Measurements from ENCODE around the gene FARP1. TPM values are rescaled to one million over a fixed set of nuclear protein-coding genes. Genes with fewer than 3 reads are reported as not detected.

The FARP1 gene
- total and polyA plus RNA-seq, 2 of the 8 experiments (the other 6 are each of a cell fraction or from before 2014, with no cell fraction given) = 24.7 to 104 TPM

DNA sequence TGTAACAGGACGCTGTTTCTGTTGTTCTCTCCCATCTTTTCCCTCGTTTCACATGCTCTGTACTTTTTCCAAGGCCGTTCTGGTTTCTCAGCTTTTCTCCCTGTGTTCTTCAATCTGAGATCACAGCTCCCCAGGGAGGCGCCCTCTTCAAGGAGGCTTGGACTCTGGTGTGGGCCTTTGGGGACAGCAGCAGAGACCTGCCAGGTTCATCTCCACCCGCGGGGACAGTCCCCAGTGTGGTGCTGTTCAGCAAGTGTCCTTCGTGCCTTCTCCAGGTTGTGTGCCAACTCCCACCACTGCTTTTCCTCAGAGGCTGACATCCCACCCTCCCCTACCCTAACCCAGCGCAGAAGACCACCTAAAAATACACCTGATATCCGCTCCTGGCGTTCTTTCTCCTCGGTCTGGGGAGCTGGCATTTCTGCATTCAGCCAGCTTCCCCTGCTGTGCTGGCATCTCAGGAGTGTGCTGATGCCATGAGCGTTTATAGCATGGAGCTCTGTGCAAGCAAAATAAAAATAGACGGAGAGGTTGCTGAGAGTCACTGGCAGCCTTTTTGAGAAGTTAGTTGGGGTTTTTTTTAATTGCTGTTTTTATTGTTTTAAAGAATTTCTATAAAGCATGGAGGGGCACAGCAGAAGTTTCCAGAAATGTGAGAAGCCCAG lies 284.6 kb downstream of the FARP1 start (continued):
- TF ChIP-seq POLR2AphosphoS5 (IDR thresholded peaks at IDR 0.05; ENCODE audit: low read depth, low read length) (no peak), BACH1 (IDR thresholded peaks at IDR 0.05; ENCODE audit: low read length) (no peak), GTF2F1 (IDR thresholded peaks at IDR 0.05; ENCODE audit: borderline replicate concordance, low read depth, low read length) (no peak), SAP30 (IDR thresholded peaks at IDR 0.05; ENCODE audit: insufficient read depth, insufficient replicate concordance, low read length) (no peak), NRF1 (IDR thresholded peaks at IDR 0.05; ENCODE audit: low read depth, low read length) (no peak)

Data from H1 (cell line).